ENCODE data around the gene C11orf71. TPM values are rescaled to one million over a fixed set of nuclear protein-coding genes. Genes with fewer than 3 reads are reported as not detected.

The C11orf71 gene, protein sequence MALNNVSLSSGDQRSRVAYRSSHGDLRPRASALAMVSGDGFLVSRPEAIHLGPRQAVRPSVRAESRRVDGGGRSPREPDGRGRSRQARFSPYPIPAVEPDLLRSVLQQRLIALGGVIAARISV
- total RNA-seq, result 2.0 and 4.1 TPM in 2 replicates

DNA sequence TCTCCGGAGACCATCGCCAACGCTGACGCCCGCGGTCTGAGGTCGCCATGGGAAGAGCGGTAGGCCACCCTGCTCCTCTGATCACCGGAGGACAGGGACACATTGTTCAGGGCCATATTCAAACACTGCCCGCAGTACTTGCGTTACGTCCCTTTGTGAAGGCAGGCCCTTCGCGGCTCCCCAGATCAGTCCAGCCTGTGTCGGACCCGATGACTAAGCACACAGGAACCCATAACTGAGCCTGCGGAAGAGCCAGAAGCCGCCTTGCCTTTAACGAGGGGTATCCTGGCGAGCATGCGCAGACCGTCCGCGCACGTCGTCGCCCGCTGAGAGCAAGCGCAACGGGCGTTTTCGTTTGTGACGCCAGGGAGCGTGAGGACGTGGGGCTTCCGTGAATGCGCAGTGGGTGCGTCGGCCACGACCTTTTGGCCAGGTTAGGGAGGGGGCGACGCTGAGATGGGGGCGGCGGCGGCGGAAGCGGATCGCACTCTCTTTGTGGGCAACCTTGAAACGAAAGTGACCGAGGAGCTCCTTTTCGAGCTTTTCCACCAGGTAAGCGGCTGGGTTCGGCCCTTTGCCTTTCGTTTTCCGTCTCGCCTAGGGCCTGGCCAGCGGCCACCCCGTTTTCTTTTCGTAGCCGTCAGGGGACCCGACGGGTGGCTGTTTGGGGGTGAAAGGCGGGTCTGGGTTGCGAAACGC lies at the start of gene C11orf71, which contains the start of gene RBM7:
C11orf71 (minus strand) TSS at position 296 of the 699 bp plus-strand sequence; CDS start at position 116, 180 bp downstream.
RBM7 (plus strand) TSS at position 451 of the 699 bp plus-strand sequence; CDS start at position 457, 6 bp downstream.

DNA sequence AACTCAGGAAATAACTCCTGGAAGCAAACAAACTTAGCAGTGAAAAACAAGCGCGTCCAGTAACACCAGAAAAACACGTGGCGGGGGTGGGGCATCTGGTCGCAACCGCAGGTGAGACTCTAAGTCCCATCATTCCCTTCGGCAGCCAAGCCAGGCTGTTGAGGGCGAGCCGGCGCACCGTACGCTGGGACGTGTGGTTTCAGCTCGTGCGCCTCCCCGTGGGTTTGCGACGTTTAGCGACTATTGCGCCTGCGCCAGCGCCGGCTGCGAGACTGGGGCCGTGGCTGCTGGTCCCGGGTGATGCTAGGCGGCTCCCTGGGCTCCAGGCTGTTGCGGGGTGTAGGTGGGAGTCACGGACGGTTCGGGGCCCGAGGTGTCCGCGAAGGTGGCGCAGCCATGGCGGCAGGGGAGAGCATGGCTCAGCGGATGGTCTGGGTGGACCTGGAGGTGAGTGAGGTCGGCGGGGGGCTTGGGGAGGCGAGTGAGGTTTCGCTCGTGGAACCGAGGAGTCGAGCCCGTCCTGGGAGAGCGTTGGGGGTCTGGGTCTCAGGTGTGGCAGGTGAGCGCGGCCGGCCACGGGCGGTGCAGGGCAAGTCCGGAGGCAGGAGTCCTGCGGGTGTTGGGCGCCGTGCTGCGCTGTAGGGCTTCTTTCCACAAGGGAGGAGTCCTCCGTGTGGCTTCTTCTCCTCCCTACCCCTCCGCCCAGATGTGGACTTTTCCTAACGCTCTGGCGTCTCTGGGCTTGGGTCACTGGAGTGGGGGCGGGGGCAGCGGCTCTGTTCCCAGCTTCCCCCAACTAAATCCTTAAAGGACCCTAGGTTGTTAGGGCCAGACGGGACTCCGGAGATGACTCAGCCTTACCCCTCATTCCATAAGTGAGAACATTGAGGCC lies 39.2 kb upstream of the C11orf71 start, which contains the start of gene REXO2:
REXO2 (plus strand) TSS at position 239 of the 892 bp plus-strand sequence; CDS start at position 301, 62 bp downstream.

Other genes with a start within 250 kb of the C11orf71 start
- gene NNMT, start 104.1 kb downstream of the C11orf71 start, total RNA-seq, result 185 and 367 TPM in 2 replicates
- 32.4 and 35.6 TPM in 2 replicates for gene RBM7, start 155 bp upstream of the C11orf71 start, total RNA-seq
- gene REXO2, start 39.0 kb upstream of the C11orf71 start, total RNA-seq, result 176 and 215 TPM in 2 replicates
- not detected in 2 replicates for gene NXPE1, start 159.4 kb upstream of the C11orf71 start, total RNA-seq
- gene NXPE4, start 195.3 kb upstream of the C11orf71 start, total RNA-seq, result not detected in 2 replicates

All from smooth muscle cell of trachea (primary cell).